Fibroblast of peridontal ligament (primary cell): ENCODE results near the gene IFNA13.
A peak's percentile ranks its signal among the peaks of the same experiment; 100 is the strongest.
"Not testable (repeated sequence)": the region's sequence is repeated elsewhere in the genome, so short reads cannot be mapped to it uniquely, and the experiment has no call there.

Experiments
- DNase-seq: peaks from one replicate; pipeline ENCODE4 v3.0.0-alpha.2; 2010; ENCODE audit errors: extremely low read depth

The IFNA13 gene

GRCh38 chr9:21367957-21368356, at the start of gene IFNA13:
IFNA13 (minus strand) TSS chr9:21368057; CDS start chr9:21368010, 47 bp downstream.
- DNase-seq: no peak

- DNase-seq: no peak
Measured at GRCh38 chr9:21415493-21416267, 47.8 kb upstream of the IFNA13 start.

- no peak for DNase-seq
Measured at GRCh38 chr9:21414220-21414940, 46.5 kb upstream of the IFNA13 start.

- DNase-seq: no peak
Measured at GRCh38 chr9:21413624-21414023, 45.8 kb upstream of the IFNA13 start.

GRCh38 chr9:21413151-21413550, 45.3 kb upstream of the IFNA13 start:
- DNase-seq: no peak

- DNase-seq: no peak
Measured at GRCh38 chr9:21412107-21412506, 44.2 kb upstream of the IFNA13 start.

- no peak for DNase-seq
Measured at GRCh38 chr9:21408817-21409216, 41.0 kb upstream of the IFNA13 start, which contains the start of gene IFNA8. IFNA8 (plus strand) TSS chr9:21409117; CDS start chr9:21409177, 60 bp downstream.

- DNase-seq: no peak
Measured at GRCh38 chr9:21404146-21404545, 36.3 kb upstream of the IFNA13 start.

- no peak for DNase-seq
Measured at GRCh38 chr9:21402386-21403251, 34.8 kb upstream of the IFNA13 start.

- no peak for DNase-seq
Measured at GRCh38 chr9:21399956-21400355, 32.1 kb upstream of the IFNA13 start.

- DNase-seq: no peak
Measured at GRCh38 chr9:21398955-21399489, 31.2 kb upstream of the IFNA13 start.

- DNase-seq: peak; percentile 13
Measured at GRCh38 chr9:21395778-21396717, 28.2 kb upstream of the IFNA13 start.

- no peak for DNase-seq
Measured at GRCh38 chr9:21392270-21392669, 24.4 kb upstream of the IFNA13 start.

- no peak for DNase-seq
Measured at GRCh38 chr9:21385131-21385670, 17.3 kb upstream of the IFNA13 start, which contains the start of gene IFNA2. IFNA2 (minus strand) TSS chr9:21385398; CDS start chr9:21385329, 69 bp downstream.

- DNase-seq: no peak
Measured at GRCh38 chr9:21383627-21384026, 15.8 kb upstream of the IFNA13 start.

GRCh38 chr9:21381448-21382339, 13.8 kb upstream of the IFNA13 start:
- DNase-seq: no peak

GRCh38 chr9:21371467-21371866, 3.6 kb upstream of the IFNA13 start:
- not testable (repeated sequence) for DNase-seq

GRCh38 chr9:21367169-21367568, 688 bp downstream of the IFNA13 start:
- not testable (repeated sequence) for DNase-seq

- no peak for DNase-seq
Measured at GRCh38 chr9:21362287-21362686, 5.6 kb downstream of the IFNA13 start.
